ENCODE data around the gene CYP2S1.

DNA sequence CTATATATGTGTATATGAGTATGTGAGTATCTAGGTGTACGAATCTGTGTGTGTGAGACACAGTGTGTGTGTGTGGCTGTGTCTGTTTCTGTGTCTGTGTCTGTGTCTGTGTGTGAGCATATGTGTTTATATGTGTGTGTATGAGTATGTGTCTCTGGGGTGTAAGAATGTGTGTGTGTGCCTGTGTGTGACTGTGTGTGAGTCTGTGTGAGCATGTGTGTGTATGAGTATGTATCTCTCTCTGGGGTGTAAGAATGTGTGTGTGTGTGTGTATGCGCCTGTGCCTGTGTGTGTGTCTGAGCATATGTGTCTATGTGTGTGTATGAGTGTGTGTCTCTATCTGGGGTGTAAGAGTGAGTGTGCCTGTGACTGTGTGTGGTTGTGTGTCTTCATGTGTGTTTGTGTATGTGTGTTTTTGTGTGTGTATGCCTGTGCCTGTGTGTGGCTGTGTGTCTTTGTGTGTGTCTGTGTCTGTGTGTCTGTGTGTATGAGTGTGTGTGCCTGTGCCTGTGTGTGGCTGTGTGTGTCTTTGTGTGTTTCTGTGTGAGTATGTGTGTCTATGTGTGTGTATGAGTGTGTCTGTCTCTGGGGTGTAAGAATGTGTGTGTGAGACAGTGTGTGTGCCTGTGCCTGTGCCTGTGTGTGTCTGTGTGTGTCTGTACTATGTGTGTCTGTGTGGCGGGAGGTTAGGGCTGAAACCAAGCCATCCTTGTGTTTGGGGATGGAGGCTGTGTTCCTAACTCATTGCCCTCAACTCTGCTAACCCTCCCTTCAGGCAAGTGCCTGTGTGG, 37.2 kb downstream of the CYP2S1 start:
- no peak for TF ChIP-seq POLR2AphosphoS5 (IDR thresholded peaks at IDR 0.05)
- TF ChIP-seq, protein P1, sequence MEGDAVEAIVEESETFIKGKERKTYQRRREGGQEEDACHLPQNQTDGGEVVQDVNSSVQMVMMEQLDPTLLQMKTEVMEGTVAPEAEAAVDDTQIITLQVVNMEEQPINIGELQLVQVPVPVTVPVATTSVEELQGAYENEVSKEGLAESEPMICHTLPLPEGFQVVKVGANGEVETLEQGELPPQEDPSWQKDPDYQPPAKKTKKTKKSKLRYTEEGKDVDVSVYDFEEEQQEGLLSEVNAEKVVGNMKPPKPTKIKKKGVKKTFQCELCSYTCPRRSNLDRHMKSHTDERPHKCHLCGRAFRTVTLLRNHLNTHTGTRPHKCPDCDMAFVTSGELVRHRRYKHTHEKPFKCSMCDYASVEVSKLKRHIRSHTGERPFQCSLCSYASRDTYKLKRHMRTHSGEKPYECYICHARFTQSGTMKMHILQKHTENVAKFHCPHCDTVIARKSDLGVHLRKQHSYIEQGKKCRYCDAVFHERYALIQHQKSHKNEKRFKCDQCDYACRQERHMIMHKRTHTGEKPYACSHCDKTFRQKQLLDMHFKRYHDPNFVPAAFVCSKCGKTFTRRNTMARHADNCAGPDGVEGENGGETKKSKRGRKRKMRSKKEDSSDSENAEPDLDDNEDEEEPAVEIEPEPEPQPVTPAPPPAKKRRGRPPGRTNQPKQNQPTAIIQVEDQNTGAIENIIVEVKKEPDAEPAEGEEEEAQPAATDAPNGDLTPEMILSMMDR (IDR thresholded peaks at IDR 0.05), result no peak
- TF ChIP-seq POLR2A (IDR thresholded peaks at IDR 0.05), result no peak

Measured in gastroesophageal sphincter (tissue), 3 donors.